Measurements from ENCODE around the gene PNPLA2.

Gene PNPLA2, protein sequence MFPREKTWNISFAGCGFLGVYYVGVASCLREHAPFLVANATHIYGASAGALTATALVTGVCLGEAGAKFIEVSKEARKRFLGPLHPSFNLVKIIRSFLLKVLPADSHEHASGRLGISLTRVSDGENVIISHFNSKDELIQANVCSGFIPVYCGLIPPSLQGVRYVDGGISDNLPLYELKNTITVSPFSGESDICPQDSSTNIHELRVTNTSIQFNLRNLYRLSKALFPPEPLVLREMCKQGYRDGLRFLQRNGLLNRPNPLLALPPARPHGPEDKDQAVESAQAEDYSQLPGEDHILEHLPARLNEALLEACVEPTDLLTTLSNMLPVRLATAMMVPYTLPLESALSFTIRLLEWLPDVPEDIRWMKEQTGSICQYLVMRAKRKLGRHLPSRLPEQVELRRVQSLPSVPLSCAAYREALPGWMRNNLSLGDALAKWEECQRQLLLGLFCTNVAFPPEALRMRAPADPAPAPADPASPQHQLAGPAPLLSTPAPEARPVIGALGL

DNA sequence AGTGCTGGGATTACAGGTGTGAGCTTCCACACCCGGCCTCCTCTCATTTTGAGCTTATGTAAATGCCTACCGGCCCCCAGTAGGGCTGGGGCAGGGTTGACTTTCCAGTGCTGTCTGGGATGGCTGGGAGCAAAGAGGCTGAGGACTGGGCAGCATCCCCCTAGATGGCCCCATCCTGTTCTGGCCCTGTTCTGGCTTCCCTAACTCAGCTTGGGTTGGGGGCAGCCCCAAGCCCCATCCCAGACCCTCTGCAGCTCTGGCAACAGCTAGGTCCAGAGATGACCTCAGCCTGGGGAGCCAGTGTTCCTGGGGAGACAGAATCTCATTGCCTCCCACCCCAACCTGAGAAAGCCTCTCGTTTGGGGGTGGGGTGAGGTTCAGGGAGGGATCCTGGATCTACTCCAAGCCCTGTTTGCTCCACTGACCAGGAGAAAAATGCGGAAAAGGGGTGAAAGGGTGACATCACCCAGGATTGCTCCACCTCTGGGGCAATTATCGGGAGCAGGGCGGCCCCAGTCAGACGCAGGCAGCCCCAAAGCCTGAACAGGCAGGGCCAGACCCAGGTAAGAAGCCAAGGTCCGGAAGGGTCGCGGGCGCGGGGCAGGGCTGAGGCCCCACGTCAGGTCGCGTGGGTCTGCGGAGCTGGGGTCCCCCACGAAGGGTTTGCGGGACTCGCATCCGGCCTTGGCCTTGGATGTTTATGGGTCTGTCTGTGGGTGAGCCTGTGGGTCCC lies at the start of gene PNPLA2:
Gene PNPLA2, plus strand, starts transcription at position 519 of the 733 bp plus-strand sequence. CDS start 805 bp downstream, outside the sequence.
- no peak for DNase-seq (ENCODE audit: low read depth in 2 of 2)

DNA sequence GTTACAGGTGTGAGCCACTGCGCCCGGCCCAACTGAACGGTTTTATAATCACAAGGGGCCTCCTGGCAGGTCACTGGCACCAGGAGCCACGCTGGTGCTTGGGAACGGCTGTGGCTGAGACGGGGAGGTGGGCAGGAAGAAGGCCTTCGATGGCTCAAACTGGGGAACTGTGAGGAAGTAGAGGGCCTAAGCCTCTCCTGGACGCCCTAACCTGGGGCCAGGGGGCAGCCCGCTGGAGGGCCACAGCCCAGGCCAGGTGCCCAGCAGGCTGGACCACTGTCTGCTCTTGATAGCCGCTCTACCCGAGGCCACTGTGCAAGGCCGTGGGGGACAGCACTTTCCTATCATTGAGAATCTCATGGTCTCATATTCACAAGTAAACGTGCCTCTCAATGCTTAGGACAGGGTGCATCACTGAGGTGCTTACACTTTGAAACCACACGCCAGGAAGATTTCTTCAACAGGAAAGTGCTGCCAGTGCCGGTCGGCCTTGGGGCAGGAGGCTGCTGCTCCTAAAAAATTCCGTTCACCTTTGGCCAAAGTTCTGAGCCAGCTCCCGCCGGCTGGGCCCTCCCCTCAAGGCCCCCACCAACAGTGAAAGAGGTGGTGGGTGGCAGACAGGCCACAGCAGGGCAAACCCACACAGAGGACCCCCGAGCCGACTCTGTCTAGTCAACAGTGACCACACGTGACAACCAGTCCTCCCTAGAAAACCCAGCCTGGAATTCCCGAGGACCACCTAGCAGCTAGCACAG lies 48.6 kb upstream of the PNPLA2 start:
- DNase-seq (ENCODE audit: low read depth in 2 of 2), result no peak

DNA sequence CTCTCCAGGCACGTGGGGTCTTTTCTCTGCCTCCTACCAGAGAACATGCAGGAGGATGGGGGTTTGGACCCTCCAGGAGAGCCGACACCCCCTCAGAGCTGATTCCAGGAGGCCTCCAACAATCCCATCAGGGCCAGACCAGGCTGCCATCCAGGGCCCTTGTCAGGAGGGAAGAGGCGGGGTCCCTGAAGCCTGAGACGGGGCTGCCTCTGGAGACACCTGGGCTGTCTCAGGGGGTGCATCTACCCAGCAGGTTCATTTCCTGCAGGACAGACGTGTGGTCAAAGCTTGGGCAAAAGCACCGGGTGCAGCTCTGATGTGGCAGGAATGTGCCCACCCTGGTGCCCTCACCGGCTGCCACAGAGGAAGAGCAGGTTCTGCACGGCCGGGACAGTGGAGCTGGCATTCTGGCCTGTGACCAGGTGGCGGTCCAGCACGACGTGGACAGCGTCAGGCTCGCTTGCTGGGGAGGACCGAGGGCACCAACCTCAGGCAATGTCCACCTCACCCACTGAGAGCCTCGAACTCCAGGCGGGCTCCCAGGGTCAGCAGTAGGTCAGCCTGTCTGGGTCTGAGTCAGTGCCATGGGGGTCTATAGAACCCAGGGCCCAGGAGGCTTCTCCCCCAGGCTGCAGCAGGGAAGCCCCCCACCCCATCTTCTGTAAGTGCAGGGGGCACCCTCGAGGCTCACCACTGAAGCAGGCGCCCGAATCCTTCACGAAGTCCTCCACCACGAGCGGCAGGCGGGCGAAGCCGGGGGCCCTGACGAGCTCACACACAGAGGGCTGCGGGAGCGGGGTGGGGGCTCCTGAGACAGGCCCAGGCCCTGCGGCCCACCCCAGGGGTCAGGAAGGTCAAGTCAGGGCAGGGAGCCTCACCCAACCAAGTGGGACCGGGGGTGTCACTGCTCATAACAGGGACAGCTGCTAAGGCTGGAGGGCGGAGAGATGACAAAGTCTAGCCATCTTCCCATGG lies 47.8 kb upstream of the PNPLA2 start:
- no peak for DNase-seq (ENCODE audit: low read depth in 2 of 2)

DNA sequence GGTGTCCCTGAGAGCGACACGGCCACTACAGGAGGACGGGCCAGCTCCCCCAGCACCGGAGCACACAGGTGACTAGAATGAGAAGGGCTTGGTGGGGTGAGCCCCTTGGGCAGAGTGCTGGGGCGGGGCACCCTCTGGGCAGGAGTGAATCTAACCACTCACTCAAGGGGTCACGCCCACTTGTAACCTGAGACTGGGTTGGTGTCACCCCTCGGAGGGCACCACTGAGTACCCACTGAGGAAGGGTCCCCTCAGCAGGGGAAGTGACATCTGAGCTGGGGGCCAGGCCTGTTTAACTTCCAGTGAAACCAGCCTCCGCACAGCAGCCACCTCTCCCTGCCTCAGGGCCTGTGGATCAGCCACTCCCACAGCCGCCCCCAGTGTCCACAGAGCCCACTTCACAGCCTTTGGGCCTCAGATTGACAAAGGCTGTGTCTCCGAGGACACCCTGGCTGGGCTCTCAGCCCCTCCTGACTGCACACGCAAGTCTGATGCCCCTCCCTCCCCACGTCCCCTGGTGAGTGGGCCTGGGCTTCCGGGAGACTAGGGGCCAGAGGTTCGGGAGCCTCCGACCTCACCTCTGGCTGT lies 47.0 kb upstream of the PNPLA2 start:
- no peak for DNase-seq (ENCODE audit: low read depth in 2 of 2)

DNA sequence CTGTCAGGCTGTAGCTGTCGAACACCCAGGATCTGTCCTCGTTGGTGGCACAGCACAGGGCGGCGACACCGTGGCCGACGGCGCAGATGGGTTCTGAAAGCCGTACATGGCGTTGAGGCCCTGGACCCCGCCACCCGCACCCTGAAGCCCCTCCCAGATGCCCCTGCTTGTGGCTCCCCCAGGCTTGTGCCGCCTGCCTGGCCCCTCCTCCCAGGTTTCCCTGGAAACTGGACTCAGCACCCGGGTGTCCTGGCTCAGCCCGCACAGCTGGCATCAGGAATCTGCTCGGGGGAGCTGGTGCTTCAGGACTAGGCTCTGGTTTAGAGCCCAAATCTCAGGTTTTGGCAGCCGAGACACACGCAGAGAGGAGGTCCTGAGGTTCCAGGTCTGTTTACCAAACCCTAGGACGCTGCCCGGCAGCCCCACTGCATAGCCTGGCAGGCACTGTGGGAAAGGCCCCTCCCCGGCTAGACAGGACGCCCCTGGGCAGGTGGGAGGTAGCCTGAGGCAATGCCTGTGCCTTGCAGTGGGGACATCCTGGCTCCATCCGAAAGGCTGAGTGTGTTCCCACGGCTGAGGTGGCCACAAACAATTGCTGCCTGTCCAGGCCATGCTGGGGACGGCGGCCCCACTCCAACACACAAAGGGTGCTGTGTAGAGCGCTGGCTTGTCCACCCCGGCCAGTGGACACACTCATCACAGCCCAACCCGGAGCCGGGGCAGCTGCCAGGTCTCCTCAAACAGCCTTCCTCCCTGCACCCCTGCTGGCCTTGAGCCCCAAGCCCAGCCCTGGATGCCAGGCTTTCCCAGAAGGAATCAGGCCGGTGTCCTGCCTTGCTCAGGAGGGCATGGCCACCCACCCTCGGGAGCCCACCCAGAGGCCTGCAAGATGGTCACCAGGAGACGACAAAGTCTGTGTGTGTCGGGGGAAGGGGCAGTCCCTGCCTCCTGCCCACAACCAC lies 46.0 kb upstream of the PNPLA2 start:
- DNase-seq (ENCODE audit: low read depth in 2 of 2), result no peak

DNA sequence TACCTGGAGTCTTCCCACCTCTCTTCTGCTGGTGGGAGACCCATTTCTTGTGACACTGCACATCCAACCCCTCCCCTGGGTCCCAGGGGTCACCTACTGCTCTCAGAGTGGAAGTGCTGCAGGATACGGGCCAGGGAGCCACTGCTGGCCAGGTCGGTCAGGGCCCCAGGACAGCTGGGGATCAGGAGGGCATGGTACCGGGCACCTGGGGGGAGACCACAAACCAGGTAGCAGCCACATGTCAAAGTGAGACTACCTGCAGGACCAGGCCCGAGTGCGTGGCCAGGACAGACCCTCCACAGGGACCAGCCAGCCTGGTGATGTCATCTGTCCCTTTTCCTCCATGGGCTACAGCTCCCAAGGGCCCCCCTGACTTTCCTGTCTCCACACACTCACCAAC lies 45.3 kb upstream of the PNPLA2 start:
- no peak for DNase-seq (ENCODE audit: low read depth in 2 of 2)

DNA sequence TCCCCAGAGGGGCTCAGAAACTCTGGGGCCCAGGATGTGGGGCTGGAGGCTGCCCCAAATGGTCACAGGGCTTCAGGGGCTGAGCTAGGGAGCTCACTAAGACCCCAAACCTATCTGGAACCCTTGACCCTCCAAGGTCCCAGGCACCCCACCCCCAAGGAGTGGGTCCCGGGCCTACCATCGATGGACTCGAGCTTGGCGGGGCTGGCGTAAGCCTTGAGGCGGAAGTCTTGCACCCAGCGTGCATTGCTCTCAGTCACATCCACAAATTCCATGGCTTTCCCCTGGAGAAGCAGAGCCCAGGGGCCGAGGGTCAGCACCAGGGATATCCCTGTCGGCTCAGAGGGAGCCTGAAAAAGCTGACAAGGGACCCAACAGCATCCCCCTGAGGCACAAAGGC lies 44.9 kb upstream of the PNPLA2 start:
- no peak for DNase-seq (ENCODE audit: low read depth in 2 of 2)

DNA sequence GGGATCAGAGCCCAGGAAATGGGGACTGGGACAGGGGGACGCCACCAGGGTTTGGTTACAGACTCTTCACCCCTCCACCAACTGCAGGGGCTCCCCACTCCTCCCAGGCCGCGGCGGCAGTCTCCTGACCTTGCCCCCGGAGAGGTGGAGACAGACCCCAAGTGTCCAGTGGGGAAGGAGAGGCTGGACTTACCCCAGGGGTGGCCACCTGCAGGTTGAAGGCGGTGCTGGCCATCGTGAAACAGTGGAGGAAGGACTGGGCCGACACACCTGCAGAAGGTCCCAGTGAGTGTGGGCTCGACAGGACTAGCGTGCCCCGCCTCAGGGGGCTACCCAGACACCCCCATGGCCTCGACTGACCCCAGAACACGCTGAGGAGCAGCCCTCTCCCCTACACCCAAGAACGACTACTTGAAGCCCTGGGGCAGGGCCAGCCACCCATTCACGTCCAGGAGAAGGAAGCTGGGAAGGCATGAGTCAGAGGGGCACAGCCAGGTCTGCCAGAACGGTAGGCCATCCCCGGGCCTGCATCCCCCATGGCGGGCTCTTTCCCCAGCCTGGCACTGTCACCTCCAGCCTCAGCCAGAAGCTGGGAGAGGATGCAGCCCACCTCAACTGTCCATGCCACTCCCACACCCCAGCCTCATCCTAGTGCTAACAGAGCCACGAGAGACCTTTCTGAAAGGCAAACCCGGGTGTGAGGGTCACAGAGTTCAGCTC lies 43.7 kb upstream of the PNPLA2 start:
- DNase-seq (ENCODE audit: low read depth in 2 of 2), result no peak

DNA sequence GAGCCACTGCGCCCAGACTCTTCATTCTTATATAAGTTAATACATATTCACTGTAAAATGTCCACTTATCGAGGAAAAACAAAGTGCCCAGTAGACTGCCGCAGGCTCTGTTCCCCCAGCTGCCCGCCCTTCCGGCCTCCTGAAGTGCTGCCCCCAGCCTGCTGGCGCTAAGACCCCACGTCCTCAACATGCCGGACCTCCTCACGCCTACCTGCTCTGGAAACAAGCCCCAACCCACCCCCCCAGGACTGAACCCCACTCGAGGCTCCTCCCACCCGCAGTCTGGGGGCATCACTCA lies 42.5 kb upstream of the PNPLA2 start:
- no peak for DNase-seq (ENCODE audit: low read depth in 2 of 2)

DNA sequence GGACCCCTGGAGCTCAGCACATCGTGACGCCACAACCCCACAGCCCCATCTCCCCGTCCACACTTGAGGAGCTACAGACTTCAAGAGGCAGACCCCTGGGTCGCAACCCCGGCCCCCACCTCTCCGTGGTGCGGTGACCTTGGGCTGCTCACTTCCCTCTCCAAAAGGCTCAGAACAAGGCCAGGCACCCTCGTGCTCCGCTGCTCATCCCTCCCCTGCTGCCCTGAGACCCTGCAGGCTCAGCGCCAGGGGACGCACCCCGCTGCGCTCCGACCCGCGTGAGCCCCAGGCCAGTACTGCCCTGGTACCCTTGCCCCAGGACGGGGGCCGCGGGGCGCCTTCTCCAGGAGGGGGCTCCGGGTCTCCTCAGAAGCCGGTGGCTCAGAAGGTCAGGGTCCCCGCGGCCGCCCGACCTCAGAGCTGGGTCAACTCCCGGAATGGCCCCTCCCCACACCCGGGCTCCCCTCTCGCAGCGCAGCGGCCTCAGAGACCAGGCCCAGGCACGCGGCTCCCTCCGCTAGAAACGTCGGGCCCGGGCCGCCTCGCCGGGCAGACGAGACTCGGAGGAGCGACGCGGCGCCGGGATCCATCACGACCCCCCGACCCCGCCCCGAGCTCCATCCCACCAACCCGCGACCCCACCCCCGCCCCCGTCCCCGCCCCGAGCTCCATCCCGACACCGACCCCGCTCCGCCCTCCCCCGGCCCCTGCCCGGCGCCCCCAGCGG lies 42.0 kb upstream of the PNPLA2 start:
- DNase-seq (ENCODE audit: low read depth in 2 of 2), result no peak

DNA sequence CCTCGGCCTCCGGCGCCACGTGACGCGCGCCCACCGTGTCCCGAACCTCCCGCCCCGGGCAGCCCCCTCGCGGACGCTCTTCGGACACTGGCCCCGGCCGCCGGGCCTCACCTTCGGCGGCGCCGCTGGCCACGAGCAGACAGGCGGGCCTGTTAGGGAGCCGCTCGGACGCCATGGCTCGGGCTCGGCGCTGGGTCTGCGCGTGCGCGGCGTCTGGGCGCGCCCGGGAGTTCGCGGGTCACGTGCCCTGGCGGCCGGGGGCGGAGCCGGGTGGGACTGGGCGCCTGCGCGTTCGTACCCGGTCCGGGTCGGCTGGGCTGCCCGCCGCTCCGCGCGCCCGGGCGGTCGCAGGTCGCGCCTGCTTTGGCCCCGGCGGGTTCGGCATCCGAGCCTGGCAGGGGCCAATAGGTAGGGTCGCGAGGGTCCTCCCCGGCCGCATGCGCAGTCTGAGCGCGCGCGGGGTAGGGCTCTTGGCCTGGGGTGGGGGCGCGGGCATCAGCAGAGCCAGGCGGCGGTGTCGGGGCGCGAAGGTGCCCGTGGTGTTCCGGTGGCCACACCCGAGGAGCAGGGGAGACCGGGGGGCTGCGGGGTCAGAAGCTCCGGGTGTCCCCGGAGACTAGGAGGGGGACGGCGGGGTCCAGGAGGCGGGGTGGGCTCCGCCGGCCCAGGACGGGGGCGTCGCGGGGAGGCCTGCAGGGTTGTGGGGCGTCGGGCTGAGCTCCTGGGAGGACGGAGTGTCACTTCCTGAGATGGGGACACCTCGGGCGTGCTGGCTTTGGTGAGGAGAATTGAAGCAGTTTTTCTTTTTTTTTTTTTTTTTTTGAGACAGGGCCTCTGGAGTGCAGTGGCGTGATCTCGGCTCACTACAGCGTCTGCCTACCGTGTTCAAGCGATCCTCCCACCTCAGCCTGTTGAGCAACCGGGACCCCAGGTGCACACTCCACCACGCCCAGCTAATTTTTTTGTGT lies 41.1 kb upstream of the PNPLA2 start, which contains the start of gene GATD1:
Gene GATD1, minus strand, starts transcription at position 200 of the 968 bp plus-strand sequence. Its CDS starts 25 bp downstream, at position 175.
- peak; percentile 84 to 89 for DNase-seq (ENCODE audit: low read depth in 2 of 2)

DNA sequence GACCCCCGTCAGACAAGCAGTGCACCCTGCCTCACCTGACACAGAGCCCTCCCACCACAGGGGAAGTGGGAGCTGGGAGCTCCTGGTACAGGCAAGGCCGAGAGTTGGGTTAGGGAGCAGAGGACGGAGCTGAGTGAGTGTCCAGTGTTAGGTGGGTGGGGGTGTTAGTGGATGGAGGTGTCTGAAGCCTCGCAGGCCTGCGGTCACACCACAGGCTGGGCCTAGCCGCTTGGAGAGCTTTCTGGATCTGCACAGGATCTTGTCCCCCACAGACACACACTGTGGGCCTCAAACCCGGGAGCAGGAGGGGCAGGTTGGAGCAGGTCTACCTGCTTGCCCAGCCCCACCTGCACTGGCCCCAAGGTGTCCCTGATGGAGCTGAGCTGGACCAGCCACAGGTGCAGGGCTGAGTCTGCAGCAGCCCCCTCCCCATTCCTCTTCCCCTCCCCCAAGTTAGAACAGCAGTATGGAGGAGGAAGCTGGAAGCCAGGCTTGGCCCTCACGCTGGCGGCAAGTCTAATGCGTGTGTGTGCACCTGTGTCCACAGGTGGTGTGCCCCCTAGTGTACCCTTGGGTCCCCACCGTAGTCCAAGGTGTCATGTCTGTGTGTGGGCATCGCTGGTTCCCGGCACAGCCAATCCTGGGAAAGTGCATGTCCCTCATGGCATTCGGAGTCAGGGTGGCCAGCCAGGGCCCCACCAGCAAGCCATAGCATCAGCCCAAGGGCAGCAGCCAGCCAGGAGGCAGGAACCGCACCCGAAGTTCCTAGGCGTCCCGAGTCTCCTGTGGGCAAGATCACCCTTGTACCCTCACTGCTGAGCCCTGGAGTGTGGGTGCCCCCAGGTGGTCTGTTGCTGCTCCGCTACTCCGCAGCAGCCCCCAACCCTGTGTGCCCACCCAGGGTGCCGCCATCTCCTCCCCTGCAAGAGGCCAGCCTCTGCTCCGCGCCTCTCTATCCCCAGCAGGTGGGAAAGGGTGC lies 39.4 kb upstream of the PNPLA2 start:
- DNase-seq (ENCODE audit: low read depth in 2 of 2), result no peak

DNA sequence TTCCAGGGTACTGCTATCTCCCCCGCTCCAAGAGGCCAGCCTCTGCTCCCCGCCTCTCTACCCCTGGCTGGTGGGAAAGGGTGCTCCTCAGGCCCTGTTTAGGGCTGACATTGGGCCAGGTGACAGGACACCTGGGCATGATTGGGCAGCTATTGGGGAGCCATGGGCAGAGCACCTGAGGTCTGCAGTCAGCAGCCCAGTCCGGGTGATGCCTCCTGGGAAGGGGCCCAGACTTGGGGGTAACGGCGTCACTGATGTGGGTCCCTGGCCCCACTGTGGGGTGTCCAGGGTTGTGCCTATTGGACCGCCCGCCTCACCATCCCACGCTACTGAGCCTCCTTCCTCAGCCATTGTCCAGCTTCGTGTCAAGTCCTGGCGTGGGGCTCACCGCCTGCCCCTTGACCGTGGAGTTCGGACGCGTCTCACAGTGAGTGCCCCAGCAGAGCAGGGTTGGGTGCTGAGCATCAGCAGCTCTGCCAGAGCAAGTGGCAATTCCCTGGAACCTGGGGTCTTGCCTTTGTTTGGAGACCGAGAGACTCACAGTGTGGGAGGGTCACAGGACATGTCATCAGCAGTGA lies 38.7 kb upstream of the PNPLA2 start:
- no peak for DNase-seq (ENCODE audit: low read depth in 2 of 2)

DNA sequence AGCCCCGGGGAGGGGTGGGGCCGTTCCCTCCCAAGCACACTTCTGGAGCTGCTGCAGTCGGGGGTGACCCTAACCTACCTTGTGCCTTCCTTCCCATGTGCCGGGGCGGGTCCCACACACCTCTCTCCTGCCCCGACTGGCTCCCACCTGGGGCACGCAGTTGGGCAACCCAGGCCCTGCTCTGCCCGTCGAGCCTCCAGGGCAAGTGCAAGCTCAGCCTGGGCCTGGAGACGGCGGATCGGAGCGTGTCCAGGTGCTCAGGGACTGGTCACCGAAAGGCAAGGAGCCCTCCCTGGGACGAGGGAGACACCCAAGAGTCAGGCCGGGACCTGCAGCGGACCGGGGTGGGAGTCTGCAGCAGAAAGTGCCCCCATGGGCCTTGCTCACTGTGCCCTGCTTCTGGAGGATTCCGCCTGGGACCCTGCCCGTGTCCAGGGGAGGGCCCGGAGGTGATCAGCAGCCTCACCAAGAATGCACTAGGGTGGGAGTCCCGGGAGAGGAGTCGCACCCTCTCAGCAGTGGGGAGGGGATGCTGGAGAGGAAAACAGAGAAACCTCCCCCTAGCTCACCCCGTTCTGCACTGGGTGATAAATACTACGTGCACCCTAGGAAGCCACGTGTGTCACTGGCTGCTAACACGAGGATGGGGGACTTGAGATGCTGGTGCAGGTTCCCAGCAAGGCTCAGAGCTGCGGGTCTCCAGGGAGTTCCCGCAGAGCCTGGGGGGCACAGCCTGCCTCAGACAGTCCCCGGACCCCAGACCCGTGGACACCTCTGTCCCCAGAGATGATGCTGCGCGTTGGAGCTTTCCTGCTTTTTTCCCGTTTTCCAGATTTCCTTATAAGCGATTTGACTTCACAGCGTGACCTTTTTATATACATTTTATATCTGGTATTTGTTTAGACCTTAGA lies 36.2 kb upstream of the PNPLA2 start:
- DNase-seq (ENCODE audit: low read depth in 2 of 2), result no peak

Data from stimulated activated CD8-positive, alpha-beta memory T cell treated with anti-CD3 and anti-CD28 coated beads, Interleukin-15, amount 100 ng/mL, for 4 hours (primary cell).